Upper lobe of right lung (tissue), 1 donor: ENCODE results near the gene ARF3. TPM values are rescaled to one million over a fixed set of nuclear protein-coding genes. Genes with fewer than 3 reads are reported as not detected.

ENCODE experiments used
- ATAC-seq: fragments of 200-7000 bp; cut with Tn5 transposase; one replicate; pipeline ENCODE4 v1.9.1; 2020; ENCODE audit warnings: mild to moderate bottlenecking, moderate library complexity
- DNase-seq: peaks from one replicate; pipeline ENCODE4 v3.0.0-alpha.2; 2020
- H3K27ac ChIP-seq: fragments of 200-600 bp; one replicate; pipeline ENCODE4 v1.8.0; 2022
- H3K27me3 ChIP-seq: fragments of 200-600 bp; one replicate; pipeline ENCODE4 v1.8.0; 2022; ENCODE audit warnings: mild to moderate bottlenecking
- H3K36me3 ChIP-seq: fragments of 200-600 bp; one replicate; pipeline ENCODE4 v1.8.0; 2022
- H3K4me1 ChIP-seq: fragments of 200-600 bp; one replicate; pipeline ENCODE4 v1.8.0; 2022
- H3K4me3 ChIP-seq: fragments of 200-600 bp; one replicate; pipeline ENCODE4 v1.8.0; 2022; ENCODE audit warnings: mild to moderate bottlenecking
- H3K9me3 ChIP-seq: fragments of 200-600 bp; one replicate; pipeline ENCODE4 v1.8.0; 2022
- CTCF ChIP-seq: fragments of 200-600 bp; IDR thresholded peaks from one replicate; pipeline ENCODE4 v1.8.0; 2022; ENCODE audit warnings: antibody characterized with exemption
- intact Hi-C: fragments of 100-400 bp; cut with DNase I; formaldehyde crosslinking; loops from one replicate; pipeline ENCODE4 v1.11.0; 2022
- total RNA-seq: library from RNA; stranded (reverse); fragmentation: NEBNext Ultra II Directional; extraction: Animal tissue kit (Norgen Biotek cat#: 25700); gene quantifications from one replicate; pipeline ENCODE4 v1.2.1, GENCODE V29; 2021
- donor health status: DM: no; HTN: yes; CAD: no; lungs with severe emphysema.

ARF3 gene
- total RNA-seq, 1 donor from 2014 or later = 146 TPM

GRCh38 chr12:48903363-48903981, 53.8 kb downstream of the ARF3 start:
- TF ChIP-seq CTCF = no peak
- no peaks in the 10 kb centered on the region for H3K36me3 ChIP-seq
- H3K27me3 ChIP-seq = no peaks in the 10 kb centered on the region
- H3K4me3 ChIP-seq = peak overlapping the region; percentile 46
- DNase-seq (peak; percentile 67), ATAC-seq (no peak)
- intact Hi-C loops = no loop called here
- H3K27ac ChIP-seq = no peak overlapping the region
- no peaks in the 10 kb centered on the region for H3K9me3 ChIP-seq
- H3K4me1 ChIP-seq = no peaks in the 10 kb centered on the region

- DNase-seq (no peak), ATAC-seq (no peak)
- no peaks in the 10 kb centered on the region for H3K4me1 ChIP-seq
- H3K27ac ChIP-seq = no peak overlapping the region
- no peaks in the 10 kb centered on the region for H3K36me3 ChIP-seq
- H3K27me3 ChIP-seq = no peaks in the 10 kb centered on the region
- H3K4me3 ChIP-seq = no peak overlapping the region
- TF ChIP-seq CTCF = no peak
- H3K9me3 ChIP-seq = no peaks in the 10 kb centered on the region
- intact Hi-C loops = no loop called here
Observed at GRCh38 chr12:48901278-48901677, 56.0 kb downstream of the ARF3 start.

- Histone ChIP-seq H3K36me3 (no peaks in the 10 kb centered on the region), H3K4me3 (no peak overlapping the region), H3K27ac (no peak overlapping the region), H3K9me3 (no peaks in the 10 kb centered on the region), H3K4me1 (no peaks in the 10 kb centered on the region), H3K27me3 (no peaks in the 10 kb centered on the region)
- TF ChIP-seq CTCF = no peak
- DNase-seq = no peak
- no peak for ATAC-seq
- intact Hi-C loops = no loop called here
Observed at GRCh38 chr12:48899651-48900050, 57.6 kb downstream of the ARF3 start.

- no peak overlapping the region for H3K27ac ChIP-seq
- intact Hi-C loops = loop anchor here (5.0 kb wide), 1 partner anchor 42 kb away; the partner anchor contains the start of gene DDX23
- TF ChIP-seq CTCF = no peak
- H3K4me3 ChIP-seq = no peak overlapping the region
- ATAC-seq (no peak), DNase-seq (no peak)
- H3K27me3 ChIP-seq = peaks cover 18% of the 10 kb centered on the region
- H3K36me3 ChIP-seq = no peaks in the 10 kb centered on the region
- peaks cover 8% of the 10 kb centered on the region for H3K4me1 ChIP-seq
- no peaks in the 10 kb centered on the region for H3K9me3 ChIP-seq
Observed at GRCh38 chr12:48894271-48894670, 63.0 kb downstream of the ARF3 start.

- Histone ChIP-seq H3K27me3 (peaks cover 18% of the 10 kb centered on the region), H3K9me3 (no peaks in the 10 kb centered on the region), H3K4me3 (peak overlapping the region; percentile 21), H3K4me1 (peaks cover 8% of the 10 kb centered on the region), H3K27ac (no peak overlapping the region), H3K36me3 (no peaks in the 10 kb centered on the region)
- peak; percentile 89 for DNase-seq
- TF ChIP-seq CTCF = peak; percentile 95
- intact Hi-C loops = loop anchor here (5.0 kb wide), 1 partner anchor 39 kb away; the partner anchor contains the start of gene DDX23
- peak; percentile 96 for ATAC-seq
Observed at GRCh38 chr12:48890657-48891418, 66.4 kb downstream of the ARF3 start.
